ENCODE data around the gene F2RL1.

DNA sequence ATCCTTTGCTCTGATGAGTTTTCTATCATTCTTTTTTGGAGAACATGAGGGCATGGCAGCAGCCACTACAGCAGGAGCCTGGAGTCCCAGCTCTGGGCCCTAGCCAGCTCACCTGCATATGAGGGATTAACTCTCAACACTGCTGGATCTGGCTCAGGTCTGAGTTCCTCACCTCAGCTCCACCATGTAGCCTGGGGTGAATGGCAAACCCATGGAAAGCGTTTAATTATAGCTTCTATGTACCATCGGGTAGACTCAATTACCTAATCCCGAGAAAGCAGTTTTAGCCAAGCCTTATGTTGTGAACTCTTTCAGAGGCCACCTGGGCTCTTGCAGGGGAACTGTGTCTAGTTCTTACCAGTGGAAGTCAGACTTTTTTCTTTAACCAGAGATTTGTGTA is 27.1 kb downstream of the F2RL1 start:
- TF ChIP-seq, protein P1, sequence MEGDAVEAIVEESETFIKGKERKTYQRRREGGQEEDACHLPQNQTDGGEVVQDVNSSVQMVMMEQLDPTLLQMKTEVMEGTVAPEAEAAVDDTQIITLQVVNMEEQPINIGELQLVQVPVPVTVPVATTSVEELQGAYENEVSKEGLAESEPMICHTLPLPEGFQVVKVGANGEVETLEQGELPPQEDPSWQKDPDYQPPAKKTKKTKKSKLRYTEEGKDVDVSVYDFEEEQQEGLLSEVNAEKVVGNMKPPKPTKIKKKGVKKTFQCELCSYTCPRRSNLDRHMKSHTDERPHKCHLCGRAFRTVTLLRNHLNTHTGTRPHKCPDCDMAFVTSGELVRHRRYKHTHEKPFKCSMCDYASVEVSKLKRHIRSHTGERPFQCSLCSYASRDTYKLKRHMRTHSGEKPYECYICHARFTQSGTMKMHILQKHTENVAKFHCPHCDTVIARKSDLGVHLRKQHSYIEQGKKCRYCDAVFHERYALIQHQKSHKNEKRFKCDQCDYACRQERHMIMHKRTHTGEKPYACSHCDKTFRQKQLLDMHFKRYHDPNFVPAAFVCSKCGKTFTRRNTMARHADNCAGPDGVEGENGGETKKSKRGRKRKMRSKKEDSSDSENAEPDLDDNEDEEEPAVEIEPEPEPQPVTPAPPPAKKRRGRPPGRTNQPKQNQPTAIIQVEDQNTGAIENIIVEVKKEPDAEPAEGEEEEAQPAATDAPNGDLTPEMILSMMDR (IDR thresholded peaks at IDR 0.05; ENCODE audit: poor library complexity), result no peak
- TF ChIP-seq EZH2phosphoT487 (IDR thresholded peaks at IDR 0.05; ENCODE audit: low read depth, severe bottlenecking, unreplicated experiment) (no peak), EZH2 (IDR thresholded peaks at IDR 0.05; ENCODE audit: borderline replicate concordance) (no peak)

Measured in hepatocyte (in vitro differentiated cells).